PC-3 (cell line): Measurements from ENCODE around the gene GLYATL1. TPM values are rescaled to one million over a fixed set of nuclear protein-coding genes. Genes with fewer than 3 reads are reported as not detected.

Experiments used
- total RNA-seq: library from RNA; depleted of rRNA; stranded (reverse); fragments of >200 nt; gene quantifications from 2 replicates; pipeline ENCODE4 v1.2.3, GENCODE V29; 2014; rRNA removed

Gene GLYATL1
- total RNA-seq, 1 experiment from 2014 or later, result not detected

Other genes with a start within 250 kb of the GLYATL1 start
- not detected in 2 replicates for gene GLYAT, start 207.5 kb upstream of the GLYATL1 start, total RNA-seq
- gene GLYATL2, start 94.8 kb upstream of the GLYATL1 start, total RNA-seq, result 0.33 TPM in 1 of 2 replicates, not detected in the other
- gene GLYATL1B, start 146.8 kb downstream of the GLYATL1 start, total RNA-seq, result not detected in 2 replicates
- 22.5 and 26.7 TPM in 2 replicates for gene FAM111B, start 167.7 kb downstream of the GLYATL1 start, total RNA-seq
- gene FAM111A, start 203.4 kb downstream of the GLYATL1 start, total RNA-seq, result 38.9 and 49.2 TPM in 2 replicates
- gene DTX4, start 232.6 kb downstream of the GLYATL1 start, total RNA-seq, result 4.0 and 4.9 TPM in 2 replicates